HepG2 (cell line): ENCODE data around the gene PIK3R5. TPM values are rescaled to one million over a fixed set of nuclear protein-coding genes. Genes with fewer than 3 reads are reported as not detected.

Experiments used
- ATAC-seq: fragments of 200-7000 bp; cut with Tn5 transposase; 3 replicates; pipeline ENCODE4 v1.9.1; 2020; ENCODE audit warnings: mild to moderate bottlenecking, moderate library complexity
- BruUV-seq: library from RNA; stranded (reverse); fragments of 400-500 nt; replicated peaks from 2 replicates; lab custom pipeline; 2021; lab: Mats Ljungman, UMichigan
- CTCF ChIA-PET: fragments of 300-600 bp; formaldehyde crosslinking; extraction: SDS; loops from one replicate; lab custom pipeline; 2021; ENCODE audit warnings: low total read pairs, inconsistent platforms, low intra/inter-chr PET ratio; lab: Yijun Ruan, JAX
- POLR2A ChIA-PET: fragments of 350-600 bp; sonication (Branson Sonifier 250); formaldehyde crosslinking; loops from one replicate; lab custom pipeline; 2020; ENCODE audit warnings: antibody characterized with exemption, inconsistent platforms; lab: Yijun Ruan, JAX
- DNase-seq: peaks from one replicate; pipeline ENCODE4 v3.0.0-alpha.2; 2015; ENCODE audit warnings: low spot score
- FAIRE-seq: peaks from 3 replicates; lab custom pipeline; 2011; peaks lifted over from hg19 to GRCh38; lab: Jason Lieb, UNC
- H2AFZ ChIP-seq: one replicate; pipeline ENCODE4 v1.6.1; 2011; ENCODE audit warnings: low read length, inconsistent platforms
- H3K27ac ChIP-seq: fragments of 300-600 bp; 3 replicates; pipeline ENCODE4 v1.8.0; 2011; ENCODE audit warnings: mixed run types, mild to moderate bottlenecking, mixed read lengths, low read length, inconsistent platforms; ENCODE audit not compliant: insufficient read depth; ENCODE audit errors: extremely low read length
- H3K27me3 ChIP-seq, 2 experiments: fragments of 200-600 bp in 1 of 2; 2 replicates in 1 of 2; 3 replicates in 1 of 2; pipeline versions ENCODE4 v1.6.0 to v1.8.0; 2011; ENCODE audit warnings: low read length in 2 of 2, mild to moderate bottlenecking in 2 of 2, moderate library complexity in 2 of 2, inconsistent platforms in 1 of 2; ENCODE audit not compliant: insufficient read depth in 2 of 2, control insufficient read depth in 1 of 2
- H3K36me3 ChIP-seq, 2 experiments: fragments of 200-600 bp in 1 of 2; replicated peaks in 1 of 2; 2 replicates in 1 of 2; 3 replicates in 1 of 2; pipeline versions ENCODE4 v1.5.1 to v1.8.0; 2011; ENCODE audit warnings: low read length in 2 of 2, inconsistent platforms in 1 of 2; ENCODE audit not compliant: insufficient read depth in 2 of 2, control insufficient read depth in 1 of 2
- H3K4me1 ChIP-seq: 2 replicates; pipeline ENCODE4 v1.5.1; 2012; ENCODE audit warnings: low read length, inconsistent platforms; ENCODE audit not compliant: insufficient read depth
- H3K4me2 ChIP-seq: 2 replicates; pipeline ENCODE4 v1.6.0; 2011; ENCODE audit warnings: low read depth, low read length, inconsistent platforms
- H3K4me3 ChIP-seq, 3 experiments: fragments of 200-600 bp in 1 of 3; sonication (generic), shearing (Covaris generic) in 1 of 3; replicated peaks in 1 of 3; 2 replicates each; pipeline ENCODE4 v1.5.1; 2011 to 2016; ENCODE audit warnings: low read length in 3 of 3, inconsistent platforms in 2 of 3, low read depth in 2 of 3, mild to moderate bottlenecking in 2 of 3, control low read depth in 1 of 3, mixed read lengths in 1 of 3; ENCODE audit not compliant: insufficient read depth in 1 of 3
- H3K79me2 ChIP-seq: one replicate; pipeline ENCODE4 v1.6.1; 2011; ENCODE audit warnings: low read length, inconsistent platforms; ENCODE audit not compliant: insufficient read depth
- H3K9ac ChIP-seq: 2 replicates; pipeline ENCODE4 v1.6.0; 2011; ENCODE audit warnings: mild to moderate bottlenecking, low read depth, low read length, inconsistent platforms; ENCODE audit not compliant: insufficient read depth
- H3K9me3 ChIP-seq: 2 replicates; pipeline ENCODE4 v1.5.1; 2012; ENCODE audit warnings: mild to moderate bottlenecking, low read length
- H4K20me1 ChIP-seq: 2 replicates; pipeline ENCODE4 v1.6.0; 2011; ENCODE audit warnings: inconsistent platforms, mild to moderate bottlenecking, low read length, moderate library complexity; ENCODE audit not compliant: insufficient read depth
- ATF7 ChIP-seq, 2 experiments: fragments of 450-650 bp in 1 of 2; sonication (generic) in 1 of 2; formaldehyde crosslinking in 1 of 2; IDR thresholded peaks; 2 replicates each; pipeline versions ENCODE4 v1.4.0 to v1.6.1; 2016 to 2020; ENCODE audit warnings: antibody characterized with exemption in 1 of 2, mild to moderate bottlenecking in 1 of 2, missing genetic modification reagents in 1 of 2
- ZFP36L2 ChIP-seq: sonication (generic); formaldehyde crosslinking; IDR thresholded peaks from 2 replicates; pipeline ENCODE4 v1.4.0; 2020; ENCODE audit warnings: missing genetic modification reagents
- ZNF317 ChIP-seq: sonication (generic); formaldehyde crosslinking; IDR thresholded peaks from 2 replicates; pipeline ENCODE4 v1.5.0; 2020; ENCODE audit warnings: mild to moderate bottlenecking, missing genetic modification reagents
- WGBS: methylation state at CpG from one replicate; pipeline ENCODE4 v1.1.6; 2017; ENCODE audit warnings: low lambda C conversion rate; 5-methylcytosine and 5-hydroxymethylcytosine counted together
- in situ Hi-C: cut with HindIII; loops from 2 replicates; pipeline ENCODE4 v1.10.0; 2017; ENCODE audit warnings: low pct_unique_long_range_greater_than_20kb; ENCODE audit not compliant: extremely low pct_ligation_motif_present
- intact Hi-C: fragments of 100-400 bp; cut with micrococcal nuclease; formaldehyde crosslinking; loops from one replicate; pipeline ENCODE4 v1.10.0; 2022; ENCODE audit not compliant: unreplicated experiment
- polyA plus RNA-seq, 8 experiments: library from polyadenylated mRNA; depleted of rRNA in 3 of 8; stranded (reverse) in 7 of 8; unstranded in 1 of 8; fragments of >200 nt; fragmentation: Illumina TruSeq in 4 of 8; extraction: Trizol in 4 of 8; gene quantifications; 2 replicates each; pipeline versions ENCODE4 v1.2.1 to v1.2.3, GENCODE V29; 2011 to 2016; ENCODE audit warnings: low read depth in 4 of 8, missing spikeins in 1 of 8, mixed read lengths in 1 of 8; ENCODE audit not compliant: insufficient read depth in 1 of 8
- total RNA-seq, 5 experiments: library from RNA; depleted of rRNA; stranded (reverse); fragments of >200 nt; fragmentation: Illumina TruSeq; extraction: Trizol; gene quantifications; 2 replicates each; pipeline ENCODE4 v1.2.3, GENCODE V29; 2016; ENCODE audit warnings: low read depth in 1 of 5
- TF ChIP-seq, protein P1 (sequence below): sonication (generic); formaldehyde crosslinking; IDR thresholded peaks from 2 replicates; pipeline ENCODE4 v1.4.0; 2020; ENCODE audit warnings: missing genetic modification reagents, borderline replicate concordance

PIK3R5 gene
- total and polyA plus RNA-seq, 2 of the 13 experiments (the other 11 are each of a cell fraction or from before 2014, with no cell fraction given): not detected

DNA sequence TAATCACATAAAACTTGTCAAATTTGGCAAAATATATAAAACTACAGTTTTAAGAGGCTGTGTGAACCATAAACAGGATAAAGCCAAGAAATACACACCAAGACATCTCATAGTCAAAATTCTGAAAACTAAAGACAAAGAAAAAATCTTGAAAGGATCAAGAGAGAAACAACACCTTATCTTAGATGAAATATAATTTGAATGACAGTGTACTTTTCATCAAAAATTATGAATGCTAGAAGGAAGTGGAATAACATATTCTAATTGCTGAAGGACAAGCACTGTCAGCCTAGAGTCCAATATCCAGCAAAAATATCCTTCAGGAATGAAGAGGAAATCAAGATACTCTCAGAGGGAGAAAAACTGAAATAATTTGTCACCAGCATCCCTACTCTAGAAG lies 37.2 kb downstream of the PIK3R5 start:
- no TSS peak for BruUV-seq
- Histone ChIP-seq H3K4me1 (no peaks in the 10 kb centered on the region), H4K20me1 (no peaks in the 10 kb centered on the region), H2AFZ (no peak overlapping the region), H3K27ac (no peak overlapping the region), H3K27me3 (no peaks in the 10 kb centered on the region), H3K9me3 (peaks cover 19% of the 10 kb centered on the region), H3K4me2 (no peak overlapping the region), H3K36me3 (no peaks in the 10 kb centered on the region), H3K9ac (no peak overlapping the region), H3K79me2 (no peaks in the 10 kb centered on the region), H3K4me3 (no peak overlapping the region)
- TF ChIP-seq, protein P1, sequence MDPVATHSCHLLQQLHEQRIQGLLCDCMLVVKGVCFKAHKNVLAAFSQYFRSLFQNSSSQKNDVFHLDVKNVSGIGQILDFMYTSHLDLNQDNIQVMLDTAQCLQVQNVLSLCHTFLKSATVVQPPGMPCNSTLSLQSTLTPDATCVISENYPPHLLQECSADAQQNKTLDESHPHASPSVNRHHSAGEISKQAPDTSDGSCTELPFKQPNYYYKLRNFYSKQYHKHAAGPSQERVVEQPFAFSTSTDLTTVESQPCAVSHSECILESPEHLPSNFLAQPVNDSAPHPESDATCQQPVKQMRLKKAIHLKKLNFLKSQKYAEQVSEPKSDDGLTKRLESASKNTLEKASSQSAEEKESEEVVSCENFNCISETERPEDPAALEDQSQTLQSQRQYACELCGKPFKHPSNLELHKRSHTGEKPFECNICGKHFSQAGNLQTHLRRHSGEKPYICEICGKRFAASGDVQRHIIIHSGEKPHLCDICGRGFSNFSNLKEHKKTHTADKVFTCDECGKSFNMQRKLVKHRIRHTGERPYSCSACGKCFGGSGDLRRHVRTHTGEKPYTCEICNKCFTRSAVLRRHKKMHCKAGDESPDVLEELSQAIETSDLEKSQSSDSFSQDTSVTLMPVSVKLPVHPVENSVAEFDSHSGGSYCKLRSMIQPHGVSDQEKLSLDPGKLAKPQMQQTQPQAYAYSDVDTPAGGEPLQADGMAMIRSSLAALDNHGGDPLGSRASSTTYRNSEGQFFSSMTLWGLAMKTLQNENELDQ: no peak
- peak; percentile 98 for TF ChIP-seq ZNF317 (CRISPR knock-in tag)
- in situ Hi-C loops (no loop called here), intact Hi-C loops (no loop called here)
- ATAC-seq (no peak), DNase-seq (no peak), FAIRE-seq (no peak)
- ChIA-PET POLR2A (no interaction called here), CTCF (no interaction called here)

DNA sequence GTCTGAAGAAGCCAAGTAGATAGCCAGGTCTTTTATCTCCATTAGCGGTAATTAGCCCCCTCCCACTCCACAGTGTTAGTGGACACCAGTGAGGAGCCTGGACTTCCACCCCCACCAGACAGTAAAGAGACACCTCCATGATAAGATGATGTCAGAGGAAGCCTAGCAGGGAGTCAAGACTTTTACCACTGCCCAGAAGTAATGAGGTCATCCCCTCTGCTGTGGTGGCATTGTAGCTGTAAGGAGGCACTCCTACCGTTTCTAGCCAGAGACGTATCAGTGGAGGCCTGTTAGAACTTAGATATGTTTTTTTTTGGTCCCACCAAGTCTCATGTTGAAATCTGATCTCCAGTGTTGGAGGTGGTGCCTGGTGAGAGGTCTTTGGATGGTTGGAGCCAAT lies 38.1 kb downstream of the PIK3R5 start:
- ChIA-PET CTCF (no interaction called here), POLR2A (no interaction called here)
- Histone ChIP-seq H3K27ac (no peak overlapping the region), H3K4me3 (no peak overlapping the region), H3K9ac (no peak overlapping the region), H4K20me1 (no peaks in the 10 kb centered on the region), H2AFZ (no peak overlapping the region), H3K9me3 (peaks cover 19% of the 10 kb centered on the region), H3K4me1 (no peaks in the 10 kb centered on the region), H3K27me3 (no peaks in the 10 kb centered on the region), H3K79me2 (no peaks in the 10 kb centered on the region), H3K4me2 (no peak overlapping the region), H3K36me3 (no peaks in the 10 kb centered on the region)
- TF ChIP-seq ZFP36L2: no peak
- TF ChIP-seq ATF7 (IDR thresholded peaks at IDR 0.05): peak; percentile 60; the same call in 1 of the 2 replicates
- no peak for TF ChIP-seq ATF7 (CRISPR knock-in tag; IDR thresholded peaks at IDR 0.05)
- intact Hi-C loops: no loop called here
- DNase-seq (no peak), FAIRE-seq (no peak), ATAC-seq (no peak)
- no TSS peak for BruUV-seq
- in situ Hi-C loops: no loop called here
- no CpG with 5 or more reads among the region's 3 CpGs for WGBS
